ENCODE results near the gene ITPR1.

- TF ChIP-seq CTCF (IDR thresholded peaks at IDR 0.05) (no peak), POLR2A (IDR thresholded peaks at IDR 0.05) (no peak)
Observed at GRCh38 chr3:4696266-4696665, 203.1 kb downstream of the ITPR1 start.
